Neutrophil (primary cell): Measurements from ENCODE around the gene SYNGR2.
A peak's percentile ranks its signal among the peaks of the same experiment; 100 is the strongest.

Experiments
- H3K27ac ChIP-seq: fragments of 200-600 bp; sonication (generic); 2 replicates; pipeline ENCODE4 v1.5.1; 2016; ENCODE audit warnings: mild to moderate bottlenecking, moderate library complexity
- H3K27me3 ChIP-seq: fragments of 200-600 bp; sonication (generic); 2 replicates; pipeline ENCODE4 v1.6.0; 2016; ENCODE audit warnings: mild to moderate bottlenecking
- H3K36me3 ChIP-seq: fragments of 200-600 bp; sonication (generic); 2 replicates; pipeline ENCODE4 v1.5.1; 2017
- H3K4me1 ChIP-seq, 2 experiments: fragments of 200-600 bp in 1 of 2; sonication (generic) in 1 of 2; 1 replicate in 1 of 2; 2 replicates in 1 of 2; pipeline versions ENCODE4 v1.5.1 to v1.6.1; 2013 to 2016; ENCODE audit warnings: low read depth in 1 of 2, low read length in 1 of 2, mild to moderate bottlenecking in 1 of 2, moderate library complexity in 1 of 2; ENCODE audit not compliant: control insufficient read depth in 1 of 2, insufficient read depth in 1 of 2
- H3K4me3 ChIP-seq, 2 experiments: fragments of 200-600 bp in 1 of 2; sonication (generic) in 1 of 2; 1 replicate in 1 of 2; 2 replicates in 1 of 2; pipeline ENCODE4 v1.5.1; 2013 to 2016; ENCODE audit warnings: low read depth in 1 of 2, low read length in 1 of 2, mild to moderate bottlenecking in 1 of 2, moderate library complexity in 1 of 2
- H3K9me3 ChIP-seq: fragments of 200-600 bp; sonication (generic); 2 replicates; pipeline ENCODE4 v1.5.1; 2016
- CTCF ChIP-seq: fragments of 200-600 bp; sonication (generic); IDR thresholded peaks from 2 replicates; pipeline ENCODE4 v1.5.1; 2016; ENCODE audit warnings: antibody characterized with exemption

Gene SYNGR2

GRCh38 chr17:78185981-78186691 lies 17.8 kb downstream of the SYNGR2 start:
- H3K36me3 ChIP-seq = no peaks in the 10 kb centered on the region
- H3K4me1 ChIP-seq = peaks cover 14% of the 10 kb centered on the region in 2 experiments
- no peak for TF ChIP-seq CTCF
- peak overlapping the region; percentile 60 for H3K27ac ChIP-seq
- H3K9me3 ChIP-seq = no peaks in the 10 kb centered on the region
- H3K27me3 ChIP-seq = no peaks in the 10 kb centered on the region
- peak overlapping the region; percentile 63 to 77 for H3K4me3 ChIP-seq

- Histone ChIP-seq H3K27ac (peak within 1 kb of the TSS; percentile 60), H3K4me1 (peaks cover 14% of the 10 kb centered on the region in 2 experiments), H3K4me3 (peak within 1 kb of the TSS; percentile 63 to 77), H3K36me3 (no peaks in the 10 kb centered on the region), H3K27me3 (no peaks in the 10 kb centered on the region), H3K9me3 (no peaks in the 10 kb centered on the region)
- TF ChIP-seq CTCF = no peak
Measured at GRCh38 chr17:78186692-78187595, 18.6 kb downstream of the SYNGR2 start, which contains the start of the genes AFMID and TK1. Gene AFMID, plus strand, starts transcription at chr17:78187362. Its CDS starts 9 bp downstream, at chr17:78187371. Gene TK1, minus strand, starts transcription at chr17:78187052. Its CDS starts 58 bp downstream, at chr17:78186994.

- peaks cover 20 to 23% of the 10 kb centered on the region in 2 experiments for H3K4me1 ChIP-seq
- peak overlapping the region; percentile 97 for H3K27ac ChIP-seq
- H3K9me3 ChIP-seq = no peaks in the 10 kb centered on the region
- H3K4me3 ChIP-seq = no peak overlapping the region
- no peaks in the 10 kb centered on the region for H3K36me3 ChIP-seq
- TF ChIP-seq CTCF = no peak
- no peaks in the 10 kb centered on the region for H3K27me3 ChIP-seq
Measured at GRCh38 chr17:78196716-78197115, 28.3 kb downstream of the SYNGR2 start.

GRCh38 chr17:78197147-78197832 lies 28.9 kb downstream of the SYNGR2 start:
- Histone ChIP-seq H3K9me3 (no peaks in the 10 kb centered on the region), H3K27ac (peak overlapping the region; percentile 97), H3K4me3 (no peak overlapping the region), H3K4me1 (peaks cover 20 to 23% of the 10 kb centered on the region in 2 experiments), H3K36me3 (no peaks in the 10 kb centered on the region), H3K27me3 (no peaks in the 10 kb centered on the region)
- TF ChIP-seq CTCF = no peak

GRCh38 chr17:78200451-78200850 lies 32.1 kb downstream of the SYNGR2 start:
- Histone ChIP-seq H3K9me3 (no peaks in the 10 kb centered on the region), H3K36me3 (no peaks in the 10 kb centered on the region), H3K4me3 (no peak overlapping the region), H3K4me1 (peaks cover 20 to 23% of the 10 kb centered on the region in 2 experiments), H3K27me3 (no peaks in the 10 kb centered on the region), H3K27ac (peak overlapping the region; percentile 97)
- no peak for TF ChIP-seq CTCF
